GM21528 (cell line): ENCODE results near the gene PHLDA2.

Experiments used
- ATAC-seq: cut with Tn5 transposase; IDR thresholded peaks from one replicate; pipeline ENCODE4 v1.9.1; 2021; ENCODE audit warnings: mild to moderate bottlenecking, moderate library complexity; ENCODE audit not compliant: unreplicated experiment, low FRiP score

Gene PHLDA2

GRCh38 chr11:2885017-2885677 lies 44.1 kb downstream of the PHLDA2 start:
- no peak for ATAC-seq

GRCh38 chr11:2883979-2884815 lies 45.0 kb downstream of the PHLDA2 start:
- no peak for ATAC-seq

- ATAC-seq = no peak
Observed at GRCh38 chr11:2883640-2883978, 45.6 kb downstream of the PHLDA2 start.

- no peak for ATAC-seq
Observed at GRCh38 chr11:2882396-2883110, 46.7 kb downstream of the PHLDA2 start.

- no peak for ATAC-seq
Observed at GRCh38 chr11:2881981-2882375, 47.2 kb downstream of the PHLDA2 start.

- no peak for ATAC-seq
Observed at GRCh38 chr11:2881076-2881980, 47.9 kb downstream of the PHLDA2 start.

- no peak for ATAC-seq
Observed at GRCh38 chr11:2880646-2881045, 48.6 kb downstream of the PHLDA2 start.

GRCh38 chr11:2878782-2879181 lies 50.4 kb downstream of the PHLDA2 start:
- no peak for ATAC-seq
